Kidney epithelial cell (primary cell): ENCODE data around the gene NGF. TPM values are rescaled to one million over a fixed set of nuclear protein-coding genes. Genes with fewer than 3 reads are reported as not detected.

Experiments
- DNase-seq: peaks from one replicate; pipeline ENCODE4 v3.0.0-alpha.2; 2010; ENCODE audit warnings: low read depth
- H3K27me3 ChIP-seq: 2 replicates; pipeline ENCODE4 v1.6.0; 2011; ENCODE audit warnings: low read length; ENCODE audit not compliant: control insufficient read depth, insufficient read depth
- H3K36me3 ChIP-seq: 2 replicates; pipeline ENCODE4 v1.5.1; 2011; ENCODE audit warnings: low read length; ENCODE audit not compliant: control insufficient read depth, insufficient read depth
- H3K4me3 ChIP-seq: 2 replicates; pipeline ENCODE4 v1.5.1; 2011; ENCODE audit warnings: low read depth, mild to moderate bottlenecking, control low read depth, low read length
- CTCF ChIP-seq: IDR thresholded peaks from 2 replicates; pipeline ENCODE4 v1.5.1; 2011; ENCODE audit warnings: mild to moderate bottlenecking, moderate library complexity, low read length, control low read depth, inconsistent platforms; ENCODE audit not compliant: insufficient read depth, poor library complexity, severe bottlenecking
- total RNA-seq: library from RNA; depleted of rRNA; stranded (reverse); fragments of >200 nt; gene quantifications from 2 replicates; pipeline ENCODE4 v1.2.3, GENCODE V29; 2015

Gene NGF
- total RNA-seq, 1 donor from 2014 or later = 2.9 TPM

GRCh38 chr1:115356356-115356755 is 18.3 kb upstream of the NGF start:
- H3K36me3 ChIP-seq = no peaks in the 10 kb centered on the region
- no peak for DNase-seq
- H3K4me3 ChIP-seq = no peak overlapping the region
- no peaks in the 10 kb centered on the region for H3K27me3 ChIP-seq
- TF ChIP-seq CTCF = no peak

GRCh38 chr1:115355069-115355468 is 17.0 kb upstream of the NGF start:
- Histone ChIP-seq H3K36me3 (no peaks in the 10 kb centered on the region), H3K4me3 (no peak overlapping the region), H3K27me3 (no peaks in the 10 kb centered on the region)
- no peak for TF ChIP-seq CTCF
- no peak for DNase-seq

GRCh38 chr1:115351143-115351542 is 13.1 kb upstream of the NGF start:
- Histone ChIP-seq H3K36me3 (no peaks in the 10 kb centered on the region), H3K4me3 (no peak overlapping the region), H3K27me3 (no peaks in the 10 kb centered on the region)
- no peak for DNase-seq
- TF ChIP-seq CTCF = no peak

GRCh38 chr1:115348636-115349035 is 10.6 kb upstream of the NGF start:
- Histone ChIP-seq H3K27me3 (no peaks in the 10 kb centered on the region), H3K4me3 (no peak overlapping the region), H3K36me3 (no peaks in the 10 kb centered on the region)
- no peak for TF ChIP-seq CTCF
- DNase-seq = no peak

- no peaks in the 10 kb centered on the region for H3K27me3 ChIP-seq
- TF ChIP-seq CTCF = no peak
These were observed 9.2 kb upstream of the NGF start for GRCh38 chr1:115347282-115347681.

GRCh38 chr1:115343200-115343737 is 5.2 kb upstream of the NGF start:
- no peak for TF ChIP-seq CTCF
- Histone ChIP-seq H3K4me3 (no peak overlapping the region), H3K27me3 (peaks cover 5% of the 10 kb centered on the region), H3K36me3 (no peaks in the 10 kb centered on the region)
- DNase-seq = no peak

More at GRCh38 chr1:115347282-115347681, 9.2 kb upstream of the NGF start:
- Histone ChIP-seq H3K36me3 (no peaks in the 10 kb centered on the region), H3K4me3 (no peak overlapping the region)
- no peak for DNase-seq
